DLD1 (cell line): Measurements from ENCODE around the gene RPS3.
"Not testable (repeated sequence)": the region's sequence is repeated elsewhere in the genome, so short reads cannot be mapped to it uniquely, and the experiment has no call there.

Experiments used
- in situ Hi-C: cut with HindIII; loops from 2 replicates; pipeline ENCODE4 v1.10.0; 2017; ENCODE audit warnings: low sequenced_read_pairs

RPS3 gene

DNA sequence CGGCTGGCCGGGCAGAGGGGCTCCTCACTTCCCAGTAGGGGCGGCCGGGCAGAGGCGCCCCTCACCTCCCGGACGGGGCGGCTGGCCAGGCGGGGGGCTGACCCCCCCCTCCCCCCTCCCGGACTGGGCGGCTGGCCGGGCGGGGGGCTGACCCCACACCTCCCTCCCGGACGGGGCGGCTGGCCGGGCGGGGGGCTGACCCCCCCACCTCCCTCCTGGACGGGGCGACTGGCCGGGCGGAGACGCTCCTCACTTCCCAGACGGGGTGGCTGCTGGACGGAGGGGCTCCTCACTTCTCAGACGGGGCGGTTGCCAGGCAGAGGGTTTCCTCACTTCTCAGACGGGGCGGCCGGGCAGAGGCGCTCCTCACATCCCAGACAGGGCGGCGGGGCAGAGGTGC lies 10.7 kb downstream of the RPS3 start:
- in situ Hi-C loops = not testable (repeated sequence)

DNA sequence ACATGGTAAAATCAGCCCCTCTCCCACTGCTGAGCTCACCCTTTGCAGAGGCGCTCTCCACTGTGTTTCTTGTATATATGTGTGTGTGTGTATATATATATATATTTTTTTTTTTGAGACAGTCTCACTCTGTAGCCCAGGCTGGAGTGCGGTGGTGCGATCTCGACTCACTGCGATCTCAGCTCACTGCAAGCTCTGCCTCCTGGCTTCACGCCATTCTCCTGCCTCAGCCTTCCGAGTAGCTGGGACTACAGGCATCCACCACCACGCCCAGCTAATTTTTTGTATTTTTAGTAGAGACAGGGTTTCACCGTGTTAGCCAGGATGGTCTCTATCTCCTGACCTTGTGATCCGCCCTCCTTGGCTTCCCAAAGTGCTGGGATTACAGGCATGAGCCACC lies 13.8 kb downstream of the RPS3 start:
- in situ Hi-C loops = not testable (repeated sequence)

DNA sequence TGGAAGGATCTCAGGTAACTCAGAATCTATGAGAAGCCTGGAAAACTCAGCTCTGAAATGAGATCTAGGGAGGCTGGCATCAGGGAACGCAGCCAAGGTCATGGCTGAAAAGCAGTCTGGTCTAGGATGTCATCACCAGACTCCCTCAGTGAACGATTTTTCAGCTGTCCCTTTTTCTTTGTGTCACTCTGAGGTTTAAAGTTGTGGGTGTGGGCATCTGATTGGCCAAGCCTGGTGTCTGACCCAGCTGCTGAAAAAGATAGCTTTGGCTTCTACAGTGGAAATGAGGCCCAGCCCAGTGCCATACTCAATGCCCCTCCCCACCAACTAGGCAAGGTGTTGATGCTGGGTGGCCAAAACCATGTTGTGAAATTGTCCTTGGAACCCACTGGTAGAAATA lies 14.5 kb downstream of the RPS3 start:
- in situ Hi-C loops = no loop called here

DNA sequence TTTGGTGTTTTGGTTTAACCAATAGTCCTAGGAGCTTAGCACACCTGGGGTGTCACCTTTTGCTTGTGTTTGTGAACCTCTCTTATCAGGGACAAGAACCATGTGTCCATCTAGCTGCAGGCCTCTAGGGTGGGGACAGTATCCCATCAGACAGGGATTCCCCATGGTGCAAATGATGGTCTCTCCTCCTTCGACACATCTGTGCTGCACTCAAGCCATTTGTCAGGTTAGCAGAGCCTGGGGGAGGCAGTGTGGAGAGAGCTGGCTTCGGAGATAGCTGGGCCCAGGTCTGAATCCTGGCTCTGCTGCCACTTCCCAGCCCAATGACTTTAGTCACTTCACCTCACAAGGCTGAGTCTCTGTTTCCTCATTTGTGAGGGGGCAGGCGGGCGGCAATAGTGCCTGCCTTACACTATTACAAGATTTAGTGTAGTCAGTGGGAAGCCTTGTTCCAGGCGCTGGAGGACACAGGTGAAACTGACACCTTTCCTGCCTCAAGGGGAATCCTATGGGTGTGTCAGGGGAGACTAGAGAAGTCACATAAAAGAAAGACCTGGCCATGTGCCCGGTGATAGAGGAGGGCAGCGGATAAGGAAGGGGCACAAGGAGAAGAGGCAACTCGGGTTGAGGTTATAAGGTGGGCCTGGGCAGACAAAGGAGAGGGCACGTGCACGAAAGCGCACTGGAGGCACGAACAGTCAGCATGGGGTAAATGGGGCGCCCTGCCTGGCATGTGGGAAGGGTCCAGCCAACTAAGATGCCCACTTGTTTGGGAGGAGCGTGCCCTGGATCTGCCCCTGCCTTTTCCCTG lies 21.1 kb downstream of the RPS3 start:
- in situ Hi-C loops = no loop called here

DNA sequence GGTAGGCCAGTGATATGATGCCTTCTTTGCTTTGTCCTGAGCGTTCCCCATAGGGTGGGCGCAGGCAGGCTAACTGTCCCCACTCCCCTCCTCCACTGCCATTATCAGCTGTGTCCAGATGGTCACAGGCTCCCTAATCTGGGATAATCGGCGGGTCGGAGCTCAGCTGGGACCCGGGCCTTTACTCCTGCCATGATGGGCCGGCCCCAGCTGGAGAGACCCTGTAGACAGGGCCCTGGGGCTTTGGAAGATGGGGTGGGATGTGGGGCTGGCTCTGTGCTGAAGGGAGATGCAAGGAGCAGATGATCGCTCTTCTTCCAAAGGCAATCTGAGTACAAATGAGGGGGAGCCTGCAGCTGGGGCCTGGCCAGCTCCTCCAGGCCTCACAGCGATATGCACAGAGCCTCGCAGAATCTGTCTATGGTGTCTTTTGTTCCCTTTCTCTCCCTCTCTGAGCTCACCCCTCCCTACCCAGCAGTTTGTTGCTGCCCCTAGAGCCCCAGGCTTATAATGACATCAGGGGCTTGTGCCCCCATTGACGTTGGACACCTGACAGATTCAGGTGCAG lies 21.8 kb downstream of the RPS3 start:
- in situ Hi-C loops = no loop called here

DNA sequence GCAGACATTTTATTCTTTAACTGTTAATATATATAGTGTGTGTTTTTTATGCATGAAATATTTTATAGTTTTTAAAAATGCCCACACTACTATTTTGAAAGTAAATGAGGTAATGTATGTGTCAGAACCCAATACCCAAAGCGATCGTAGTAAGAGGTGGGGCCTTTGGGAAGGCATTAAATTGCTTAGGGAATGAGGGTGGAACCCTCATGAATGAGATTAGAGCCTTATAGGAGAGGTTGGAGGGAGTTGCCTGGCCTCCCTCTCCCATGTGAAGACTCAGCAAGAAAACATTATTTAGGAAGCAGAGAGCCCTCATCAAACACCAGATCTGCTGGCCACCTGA lies 22.6 kb downstream of the RPS3 start:
- in situ Hi-C loops = no loop called here

DNA sequence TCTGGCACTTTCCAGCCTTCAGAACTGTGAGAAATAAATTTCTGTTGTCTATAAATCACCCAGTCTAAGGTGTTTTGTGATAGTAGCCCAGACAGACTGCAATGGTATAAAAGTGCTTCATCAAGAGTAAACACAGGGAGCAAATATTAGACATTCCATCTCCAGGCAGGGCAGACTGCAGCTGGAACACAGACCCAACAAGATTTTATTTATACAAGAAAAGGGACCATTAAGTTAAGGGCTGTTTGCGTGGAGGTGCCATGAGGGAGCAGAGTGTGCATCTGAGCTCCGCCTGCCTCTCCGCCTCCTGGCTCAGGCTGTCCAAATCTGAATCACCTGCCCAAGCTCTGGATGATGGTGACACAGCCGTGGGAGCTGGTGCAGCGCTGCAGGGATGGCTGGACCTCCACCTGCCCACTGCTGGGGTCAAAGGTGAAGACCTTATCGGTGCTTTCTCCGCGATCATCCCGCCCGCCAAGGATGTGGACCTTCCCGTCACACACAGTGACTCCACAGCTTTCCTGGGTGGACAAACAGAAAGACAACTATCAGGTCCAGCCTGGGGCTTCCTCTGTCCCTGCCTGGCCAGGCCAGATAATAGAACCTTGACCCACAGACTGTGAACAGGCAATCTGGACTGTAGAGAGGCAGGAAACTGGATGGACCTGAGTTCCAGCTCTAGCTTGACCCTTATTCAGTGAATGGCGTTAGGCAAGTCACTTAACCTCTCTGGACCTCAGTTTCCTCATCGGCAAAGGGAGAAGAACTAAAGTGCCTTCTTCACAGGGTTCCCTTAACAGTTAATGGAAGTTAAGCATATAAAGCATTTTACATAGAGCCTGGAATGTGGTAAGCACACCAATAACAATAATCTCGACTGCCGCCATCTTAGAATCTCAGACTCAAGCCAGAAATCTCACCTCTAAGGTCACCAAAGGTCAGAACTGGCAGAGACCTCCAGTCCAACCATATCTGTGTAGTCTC lies 23.2 kb downstream of the RPS3 start:
- in situ Hi-C loops = no loop called here

DNA sequence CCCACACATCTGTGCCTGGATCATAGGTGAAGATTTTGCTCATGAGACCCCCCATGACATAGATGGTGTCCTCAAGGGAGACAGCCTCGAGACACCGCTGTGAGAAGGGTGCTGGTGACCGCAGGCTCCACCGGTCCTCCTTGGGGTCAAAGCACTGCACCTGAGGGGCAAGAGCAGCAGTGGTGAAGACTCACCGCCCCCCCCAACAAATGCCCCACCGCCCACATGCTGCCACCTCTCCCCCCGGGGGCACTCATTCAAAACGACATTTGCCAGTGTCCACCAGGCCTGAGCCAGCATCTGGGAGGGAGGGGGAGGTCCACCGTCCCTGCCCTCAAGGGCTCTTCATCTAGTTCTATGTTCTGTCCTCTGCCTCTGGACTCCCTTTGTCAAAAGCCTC lies 24.4 kb downstream of the RPS3 start:
- in situ Hi-C loops = no loop called here

DNA sequence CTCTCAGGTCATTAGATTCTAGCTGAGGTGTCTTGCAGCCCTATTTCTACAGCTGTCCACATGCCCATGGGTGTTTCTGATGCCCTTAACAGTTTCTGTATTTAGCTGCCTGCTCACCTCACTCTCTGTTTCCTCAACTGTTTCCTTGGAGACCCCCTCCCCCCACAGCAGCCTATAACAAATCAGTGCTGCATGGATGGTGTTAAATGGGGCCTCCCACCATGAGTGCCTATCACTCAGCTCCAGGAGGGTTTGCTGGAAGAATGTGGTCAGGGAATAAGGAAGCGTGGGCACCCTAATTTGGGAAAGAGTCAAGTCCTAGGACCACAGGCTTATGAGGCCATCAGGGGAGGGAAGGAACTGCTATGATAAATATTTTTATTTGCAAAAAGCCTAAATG lies 25.1 kb downstream of the RPS3 start:
- in situ Hi-C loops = no loop called here

DNA sequence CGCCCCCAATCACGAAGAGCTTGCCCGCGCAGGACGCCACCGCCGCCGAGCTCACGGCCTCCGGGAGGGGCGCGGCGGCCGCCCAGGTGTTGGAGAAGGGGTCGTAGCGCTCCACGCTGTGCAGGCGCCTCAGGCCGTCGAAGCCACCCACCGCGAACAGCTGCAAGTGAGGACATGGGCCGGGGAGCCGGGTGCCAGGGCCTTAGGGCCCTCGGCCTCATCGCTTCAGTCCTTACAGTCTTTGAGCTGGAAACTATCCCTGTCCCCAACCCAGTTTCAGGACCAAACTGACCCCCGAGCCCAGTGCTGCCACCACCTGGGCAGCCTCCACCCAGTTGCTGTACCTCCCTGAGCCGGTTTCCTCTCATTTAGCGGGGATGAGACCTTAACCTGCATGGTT lies 26.1 kb downstream of the RPS3 start:
- in situ Hi-C loops = no loop called here

DNA sequence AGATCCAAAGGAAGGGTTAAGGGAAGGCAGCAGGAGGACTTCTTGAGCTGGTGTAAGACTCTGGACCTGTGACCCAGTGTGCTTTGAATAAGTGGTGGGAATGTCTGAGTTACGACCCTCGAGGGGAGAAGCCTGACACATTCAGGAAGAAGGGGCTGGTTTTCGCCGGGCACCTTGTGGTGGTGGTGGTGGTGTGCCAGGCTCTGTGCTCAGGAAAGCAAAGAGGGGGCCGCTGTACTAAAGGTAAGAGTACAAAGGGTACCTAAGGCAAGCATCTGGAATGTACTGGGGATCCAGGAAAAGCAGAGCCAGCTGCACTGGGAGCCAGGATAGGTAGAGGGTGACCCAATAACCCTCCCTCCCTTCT lies 27.4 kb downstream of the RPS3 start:
- in situ Hi-C loops = no loop called here

DNA sequence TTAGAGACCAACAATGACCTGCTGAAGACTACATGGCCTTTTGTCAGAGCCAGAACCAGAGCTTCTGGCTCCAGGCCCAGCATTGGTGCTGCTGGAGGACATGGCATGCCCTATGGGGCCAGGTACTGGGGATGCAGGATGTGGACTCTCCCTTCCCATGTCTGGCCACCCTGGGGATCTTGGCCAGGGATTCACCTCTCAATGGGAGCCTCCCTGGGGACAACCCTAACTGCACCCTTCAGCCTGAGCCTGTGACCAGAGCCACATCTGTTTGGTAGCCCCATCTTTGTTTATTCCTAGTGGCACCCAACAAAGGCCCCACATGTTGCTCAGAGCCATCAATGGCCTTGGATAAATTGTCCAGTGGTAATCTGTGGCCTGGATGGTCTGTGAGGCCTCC lies 27.9 kb downstream of the RPS3 start:
- in situ Hi-C loops = no loop called here

DNA sequence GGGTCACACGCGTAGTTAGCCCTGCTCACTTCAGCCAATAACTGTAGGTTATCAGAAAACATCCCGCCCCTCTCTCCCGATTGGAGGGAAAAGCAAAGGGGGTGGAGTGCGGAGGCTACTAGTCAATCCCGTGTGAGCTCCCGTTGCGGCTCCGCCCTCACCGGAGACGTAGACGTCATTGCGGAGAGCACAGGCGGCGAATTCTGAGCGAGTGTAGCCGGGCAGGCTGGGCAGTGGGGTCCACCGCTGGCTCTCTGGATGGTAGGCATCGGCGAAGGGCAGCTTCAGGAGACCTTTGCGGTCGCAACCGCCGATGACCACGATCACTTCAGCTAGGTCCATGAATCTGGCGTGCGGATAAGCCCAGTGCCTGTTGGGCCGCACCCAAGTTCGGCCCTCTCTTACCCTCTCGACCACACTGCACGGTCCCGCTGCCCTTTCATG lies 29.0 kb downstream of the RPS3 start:
- in situ Hi-C loops = no loop called here

DNA sequence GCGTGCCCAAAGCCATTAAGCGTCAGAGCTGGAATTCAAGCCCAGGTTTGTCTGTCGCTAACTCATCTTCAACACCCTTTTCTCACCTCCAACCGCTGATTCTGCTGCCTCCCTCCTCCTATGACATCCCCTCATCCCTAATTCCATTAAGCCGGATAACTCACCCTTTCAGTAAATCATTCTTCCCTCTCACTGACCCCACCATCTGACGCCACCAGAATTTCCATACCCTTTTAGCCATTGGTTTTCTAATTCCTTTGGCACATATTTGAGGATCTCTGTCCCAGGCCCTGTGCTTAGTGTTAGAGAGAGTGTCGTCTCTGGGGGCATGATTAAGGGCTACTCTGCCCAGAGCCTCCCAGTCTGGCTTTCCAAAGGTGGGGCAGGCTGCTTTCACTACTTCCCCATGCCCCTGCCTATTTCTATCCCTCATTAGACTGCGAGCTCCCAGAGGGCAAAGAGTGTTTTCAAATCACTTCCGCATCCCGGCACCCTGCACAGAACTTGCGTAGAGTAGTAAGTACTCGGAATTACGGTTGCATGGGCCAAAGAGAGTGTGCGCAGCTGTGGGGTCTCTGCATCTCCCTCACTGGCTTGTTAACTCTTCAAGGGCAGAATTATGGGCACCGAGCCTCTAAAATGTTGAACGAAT lies 29.8 kb downstream of the RPS3 start:
- in situ Hi-C loops = no loop called here

DNA sequence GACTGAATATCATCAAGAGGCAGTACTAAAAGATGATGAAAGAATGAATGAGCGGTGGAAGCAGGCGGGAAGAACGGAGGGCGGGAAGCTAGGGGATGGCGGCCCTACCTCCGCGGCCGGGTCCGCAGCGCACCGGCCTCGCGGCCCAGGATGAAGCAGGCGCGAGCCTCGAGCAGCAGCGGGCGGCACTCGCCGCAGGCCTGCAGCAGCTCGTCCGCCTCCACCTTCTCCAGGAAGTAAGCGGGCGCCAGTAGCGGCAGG lies 30.3 kb downstream of the RPS3 start:
- in situ Hi-C loops = no loop called here

DNA sequence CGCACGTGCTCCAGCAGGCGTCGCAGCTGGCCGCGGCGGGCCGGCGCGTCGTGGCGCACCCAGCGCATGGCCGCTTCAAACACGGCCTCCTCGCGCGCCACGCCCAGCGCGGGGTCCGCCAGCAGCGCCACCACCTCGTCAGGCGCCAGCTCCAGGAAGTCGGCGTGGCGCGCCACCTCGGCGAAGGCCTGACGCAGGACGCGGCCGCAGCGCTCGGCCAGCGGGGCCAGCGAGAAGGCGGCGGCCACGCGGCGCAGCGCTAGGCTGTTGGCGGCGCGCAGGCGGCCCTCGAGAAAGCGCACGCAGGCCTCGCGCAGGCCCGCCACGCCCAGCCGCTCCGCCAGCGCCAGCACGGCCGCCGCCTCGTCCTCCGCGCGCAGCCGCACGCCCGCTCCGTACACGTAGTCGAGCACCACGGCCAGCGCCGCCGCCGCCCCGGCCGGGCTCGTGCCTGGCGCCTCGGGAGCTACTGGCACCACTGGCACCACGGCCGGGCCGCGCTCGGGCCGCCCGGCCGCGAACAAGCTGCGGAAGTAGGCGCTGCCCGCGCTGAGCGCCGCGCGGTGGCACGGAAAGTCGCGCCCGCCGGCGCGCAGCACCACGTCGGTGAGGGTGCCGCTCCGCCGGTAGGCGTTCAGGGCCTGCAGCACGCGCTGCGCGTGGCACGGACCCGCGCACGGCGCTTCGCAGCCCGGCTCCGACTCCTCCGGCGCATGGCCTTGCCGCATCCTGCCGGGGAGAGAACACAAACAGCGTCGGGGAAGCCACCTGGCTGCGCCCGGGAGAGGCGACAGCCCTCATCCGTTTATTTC lies 30.8 kb downstream of the RPS3 start:
- in situ Hi-C loops = no loop called here

DNA sequence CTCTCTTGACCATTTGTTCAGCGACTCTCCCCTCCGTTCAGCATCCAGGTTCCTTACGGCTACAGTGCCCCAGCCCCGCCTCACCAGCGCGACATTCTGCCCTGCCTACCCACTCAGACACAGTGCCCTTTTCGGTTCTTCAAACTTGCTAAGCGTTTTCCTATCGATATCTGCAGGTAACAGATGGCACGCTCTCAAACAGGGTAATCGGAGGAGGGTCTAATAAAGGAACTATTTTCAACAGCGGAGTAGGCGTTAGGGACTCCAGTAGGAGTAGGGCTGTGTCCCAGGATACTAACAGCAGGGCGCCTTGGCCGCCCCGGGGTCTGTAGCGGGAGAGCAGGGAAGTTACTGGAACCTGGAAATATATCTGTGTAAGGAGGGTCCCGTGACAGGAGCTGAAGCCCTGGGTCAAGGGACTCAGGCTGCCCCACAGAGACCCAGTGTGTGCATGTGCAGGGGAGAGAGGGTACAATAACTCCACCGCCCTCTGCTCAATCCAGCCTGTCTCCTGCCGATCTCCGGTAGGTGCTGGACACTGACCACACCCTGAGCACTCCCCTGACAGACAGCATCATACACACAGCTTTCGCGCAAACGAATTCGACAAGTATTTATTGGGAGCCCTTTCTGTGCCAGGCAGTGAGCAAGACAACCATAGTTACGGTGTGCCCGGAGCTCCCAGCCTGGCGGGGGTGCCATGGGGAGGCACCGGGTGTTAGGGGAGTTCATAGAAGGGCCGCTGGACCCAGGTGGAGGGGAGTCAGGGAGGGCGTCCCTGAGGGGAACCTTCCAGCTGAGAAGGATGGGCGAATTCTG lies 31.6 kb downstream of the RPS3 start:
- in situ Hi-C loops = no loop called here

DNA sequence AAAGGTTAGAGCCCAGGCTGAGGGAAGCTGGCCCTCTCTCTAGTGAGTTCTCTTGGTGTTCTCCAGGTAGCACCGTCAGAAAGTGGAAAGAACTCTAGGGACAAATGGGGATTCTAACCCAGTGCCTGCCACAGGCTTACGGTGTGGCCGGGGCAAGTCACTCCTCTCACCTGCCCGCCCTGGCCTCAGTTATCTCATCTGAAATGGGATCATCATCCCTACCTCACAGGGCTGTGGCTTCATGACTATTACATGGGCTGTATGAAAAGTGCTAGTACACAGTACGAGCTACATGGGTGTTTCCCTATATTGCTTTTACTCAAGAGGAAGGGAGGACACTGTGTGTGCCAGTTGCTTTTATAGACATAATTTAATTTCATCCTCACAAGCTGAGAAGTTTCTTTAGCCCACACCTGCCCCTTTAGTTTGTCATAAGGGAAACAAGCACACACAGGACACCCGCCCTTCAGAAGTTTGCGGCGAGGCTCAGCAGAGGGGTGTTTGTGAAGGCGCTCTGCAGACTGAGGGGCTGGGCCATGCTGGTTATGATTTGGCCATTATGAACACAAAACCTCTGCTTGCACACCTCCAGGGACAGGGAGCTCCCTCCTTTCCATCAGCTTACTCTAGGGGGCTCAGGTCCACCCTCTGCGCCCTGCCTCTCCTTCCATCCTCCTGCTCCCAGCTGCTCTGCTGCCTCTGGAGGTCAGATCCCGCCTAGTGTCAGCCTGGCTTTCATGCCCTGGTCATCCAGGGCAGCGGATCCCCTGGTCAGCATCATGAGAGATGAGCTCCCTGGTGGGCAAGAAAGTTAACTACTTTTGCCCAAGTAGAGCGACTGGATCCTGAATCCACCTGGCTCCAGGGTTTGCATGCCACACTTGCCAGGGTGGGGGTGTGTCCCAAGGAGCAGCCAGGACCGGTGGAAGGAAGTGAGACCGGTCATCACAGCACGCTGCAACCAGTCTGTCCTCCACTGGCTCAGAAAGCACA lies 32.5 kb downstream of the RPS3 start:
- in situ Hi-C loops = no loop called here

DNA sequence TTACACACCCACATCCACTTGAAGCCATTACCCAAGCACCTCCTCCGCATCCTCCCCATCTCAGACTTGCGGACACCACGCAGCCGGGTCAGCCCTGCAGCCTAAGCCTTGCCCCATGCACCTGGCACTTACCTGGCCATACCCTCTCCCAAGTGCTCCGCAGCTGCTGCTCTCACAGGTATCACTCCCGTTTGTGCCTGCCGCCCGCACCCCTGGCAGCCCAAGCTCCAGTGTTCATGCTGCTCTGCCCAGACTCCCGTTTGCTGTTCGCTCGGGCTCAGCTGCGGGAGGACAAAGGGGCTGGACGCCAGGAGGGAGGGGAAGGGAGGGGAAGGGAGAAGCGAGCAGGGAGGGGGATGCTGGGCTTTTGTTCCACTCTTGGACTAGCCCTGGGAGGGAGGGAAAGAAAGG lies 33.6 kb downstream of the RPS3 start, which contains the start of gene KLHL35:
Gene KLHL35, minus strand, starts transcription at position 293 of the 411 bp plus-strand sequence. CDS start 2,574 bp downstream, outside the sequence.
- in situ Hi-C loops = no loop called here
